GM18517 (cell line): ENCODE measurements around the gene GABARAPL1.
"Not testable (repeated sequence)": the region's sequence is repeated elsewhere in the genome, so short reads cannot be mapped to it uniquely, and the experiment has no call there.

Experiments
- ATAC-seq: cut with Tn5 transposase; IDR thresholded peaks from one replicate; pipeline ENCODE4 v1.9.1; 2021; ENCODE audit warnings: mild to moderate bottlenecking, moderate library complexity; ENCODE audit not compliant: unreplicated experiment

GABARAPL1 gene

DNA sequence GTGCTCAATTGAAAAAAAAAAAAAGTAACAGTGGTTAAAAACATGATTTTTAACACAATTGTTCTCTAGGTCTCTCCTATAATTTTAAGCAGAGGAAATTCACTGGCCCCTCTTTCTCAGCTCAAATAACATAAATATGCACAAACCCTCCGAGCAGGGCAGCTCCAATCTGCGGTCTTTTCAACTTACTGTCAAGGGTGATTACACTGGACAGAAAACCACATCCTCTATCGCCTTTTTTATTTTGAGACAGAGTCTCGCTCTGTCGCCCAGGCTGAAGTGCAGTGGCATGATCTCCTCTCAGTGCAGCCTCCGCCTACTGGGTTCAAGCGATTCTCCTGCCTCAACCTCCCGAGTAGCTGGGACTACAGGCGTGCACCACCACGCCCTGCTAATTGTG lies 16.5 kb upstream of the GABARAPL1 start:
- peak; percentile 90 for ATAC-seq

DNA sequence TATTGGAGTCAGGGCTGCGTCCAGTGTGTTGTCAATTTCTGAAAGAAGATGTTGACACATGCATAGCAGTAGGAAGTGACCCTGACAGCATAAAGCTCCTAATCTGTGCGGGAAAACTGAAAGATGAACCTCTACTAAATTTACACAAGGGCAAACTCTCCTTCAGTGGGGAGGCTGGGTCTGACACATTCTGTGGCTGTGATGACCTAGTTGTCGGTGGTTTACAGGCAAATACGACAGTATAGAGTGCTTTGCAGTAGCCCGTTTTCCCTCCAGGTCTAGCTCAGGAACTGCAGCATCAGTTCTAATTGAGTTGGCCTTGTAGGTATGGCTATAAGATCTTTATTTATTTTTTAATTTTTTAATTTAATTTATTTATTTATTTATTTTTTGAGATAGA lies 14.8 kb upstream of the GABARAPL1 start:
- no peak for ATAC-seq

DNA sequence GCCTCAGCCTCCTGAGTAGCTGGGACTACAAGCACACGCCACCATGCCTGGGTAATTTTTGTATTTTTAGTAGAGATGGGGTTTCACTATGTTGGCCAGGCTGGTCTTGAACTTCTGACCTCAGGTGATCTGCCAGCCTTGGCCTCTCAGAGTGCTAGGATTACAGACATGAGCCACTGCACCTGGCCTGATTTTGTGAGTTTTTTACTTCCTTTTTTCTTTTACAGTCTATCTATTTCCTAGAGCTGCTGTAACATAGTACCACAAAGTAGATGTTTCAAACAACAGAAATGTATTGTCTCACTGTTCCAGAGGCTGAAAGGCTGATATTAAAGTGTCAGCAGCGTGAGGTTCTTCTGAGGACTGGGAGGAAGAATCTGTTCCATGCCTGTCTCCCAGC lies 8.2 kb upstream of the GABARAPL1 start:
- not testable (repeated sequence) for ATAC-seq

DNA sequence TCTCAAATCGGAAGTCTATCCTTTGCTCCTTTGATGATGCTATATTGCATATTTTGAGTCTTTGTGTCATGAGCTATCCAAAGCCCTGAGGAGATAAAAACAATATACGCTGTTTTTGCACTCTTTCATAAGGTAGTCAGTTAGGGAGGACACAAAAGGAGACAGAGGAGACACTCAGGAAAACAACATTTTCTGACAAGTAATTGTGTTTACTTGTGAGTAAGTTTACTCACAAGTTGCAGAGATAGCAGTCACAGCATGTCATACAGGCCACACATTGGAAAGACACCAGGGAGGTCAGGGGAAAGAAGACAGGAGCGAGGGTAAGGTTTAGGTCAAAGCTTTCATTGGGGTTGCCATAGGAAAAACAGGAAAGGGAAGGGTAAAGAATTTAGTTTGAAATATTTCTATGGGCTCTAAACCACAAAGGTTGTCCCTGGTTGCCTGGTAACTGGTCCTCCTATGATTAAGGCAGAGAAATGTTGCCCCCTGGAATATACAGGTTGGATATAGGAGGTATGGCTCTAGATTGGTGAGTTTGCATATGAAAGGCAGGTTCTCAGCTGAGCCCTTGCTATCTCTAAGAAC lies 7.4 kb upstream of the GABARAPL1 start:
- no peak for ATAC-seq

DNA sequence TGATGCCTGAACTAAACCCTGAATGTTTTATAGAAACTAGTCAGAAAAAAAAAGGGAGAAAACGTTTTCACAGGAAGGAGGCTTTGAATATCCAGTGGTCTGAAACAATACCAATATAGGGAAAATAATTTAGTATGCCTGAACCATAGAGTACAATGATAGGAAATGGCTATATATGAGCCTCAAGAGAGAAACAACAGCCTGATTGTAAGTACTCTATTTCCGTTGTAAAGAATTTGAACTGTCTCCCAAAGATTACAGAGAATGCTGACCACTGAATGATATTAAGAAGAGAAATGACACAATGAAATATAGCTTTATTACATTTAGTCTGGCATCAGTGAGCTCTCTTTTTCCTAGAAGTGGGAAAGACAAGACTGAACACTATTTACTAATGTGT lies 5.5 kb upstream of the GABARAPL1 start:
- ATAC-seq, result no peak

DNA sequence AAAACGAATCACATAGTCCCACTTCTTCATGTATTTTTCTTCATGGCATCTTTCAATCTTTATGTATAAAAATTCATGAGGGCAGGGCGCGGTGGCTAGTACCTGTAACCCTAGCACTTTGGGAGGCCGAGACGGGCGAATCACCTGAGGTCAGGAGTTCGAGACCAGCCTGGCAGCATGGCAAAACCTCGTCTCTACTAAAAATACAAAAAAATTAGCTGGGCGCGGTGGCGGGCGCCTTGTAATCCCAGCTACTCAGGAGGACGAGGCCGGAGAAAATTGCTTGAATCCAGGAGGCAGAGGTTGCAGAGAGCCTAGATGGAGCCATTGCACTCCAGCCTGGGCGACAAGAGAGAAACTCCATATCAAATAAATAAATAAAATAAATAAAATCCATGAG lies 2.5 kb upstream of the GABARAPL1 start:
- no peak for ATAC-seq

GRCh38 chr12:10211101-10211939 lies 1.4 kb upstream of the GABARAPL1 start:
- ATAC-seq, result no peak

- ATAC-seq, result peak; percentile 54
Observed at GRCh38 chr12:10211940-10212738, 538 bp upstream of the GABARAPL1 start.

DNA sequence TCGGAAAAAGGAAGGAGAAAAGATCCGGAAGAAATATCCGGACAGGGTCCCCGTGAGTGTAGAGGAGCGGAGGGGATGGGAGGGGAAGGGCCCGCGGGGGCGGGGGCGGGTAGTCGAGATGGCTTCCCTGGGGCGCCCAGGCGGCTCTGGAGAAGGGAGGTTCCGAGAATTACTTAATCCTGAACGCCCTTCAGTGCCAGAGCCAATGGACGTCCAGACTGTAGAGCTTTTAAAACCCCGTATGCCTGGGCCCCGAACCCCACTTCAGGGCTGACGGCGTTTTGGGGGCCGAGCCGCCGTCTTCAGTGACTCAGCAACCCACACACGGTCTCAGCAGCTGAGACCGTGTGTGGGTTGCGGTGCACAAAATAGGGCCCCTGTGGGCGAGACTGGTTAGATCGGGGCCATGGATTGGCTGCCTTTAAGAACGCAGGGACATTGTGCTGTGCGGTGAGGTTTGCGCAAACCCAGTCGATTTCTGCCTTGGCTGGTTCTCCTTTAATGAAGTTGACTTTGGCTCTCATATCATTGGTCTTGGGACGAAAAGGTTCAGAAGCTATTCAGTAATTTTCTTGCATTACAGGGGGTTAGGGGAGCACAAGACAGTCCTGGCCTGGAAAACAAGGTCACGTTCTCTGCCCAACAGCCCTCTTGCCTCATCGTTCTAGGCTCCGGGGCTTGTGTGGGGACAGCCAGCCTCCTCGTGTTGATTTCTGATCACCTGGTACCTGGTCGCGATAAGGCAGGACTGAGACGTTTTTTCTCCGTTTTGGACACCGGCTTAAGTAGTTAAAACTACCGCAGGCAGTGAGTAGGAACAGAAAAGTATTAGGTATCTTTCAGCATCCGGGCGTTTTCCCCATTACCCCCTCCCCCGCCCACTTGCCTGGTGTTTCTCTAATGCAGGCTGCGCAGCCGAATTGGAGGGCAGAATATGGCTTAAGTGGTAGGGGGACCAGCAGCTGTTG lies 775 bp downstream of the GABARAPL1 start:
- ATAC-seq, result peak; percentile 57

GRCh38 chr12:10214136-10214894 lies 1.6 kb downstream of the GABARAPL1 start:
- no peak for ATAC-seq

- ATAC-seq, result no peak
Observed at GRCh38 chr12:10214895-10215267, 2.2 kb downstream of the GABARAPL1 start.

GRCh38 chr12:10215436-10215835 lies 2.8 kb downstream of the GABARAPL1 start:
- ATAC-seq, result no peak

- ATAC-seq, result not testable (repeated sequence)
Observed at GRCh38 chr12:10215946-10216345, 3.3 kb downstream of the GABARAPL1 start.

DNA sequence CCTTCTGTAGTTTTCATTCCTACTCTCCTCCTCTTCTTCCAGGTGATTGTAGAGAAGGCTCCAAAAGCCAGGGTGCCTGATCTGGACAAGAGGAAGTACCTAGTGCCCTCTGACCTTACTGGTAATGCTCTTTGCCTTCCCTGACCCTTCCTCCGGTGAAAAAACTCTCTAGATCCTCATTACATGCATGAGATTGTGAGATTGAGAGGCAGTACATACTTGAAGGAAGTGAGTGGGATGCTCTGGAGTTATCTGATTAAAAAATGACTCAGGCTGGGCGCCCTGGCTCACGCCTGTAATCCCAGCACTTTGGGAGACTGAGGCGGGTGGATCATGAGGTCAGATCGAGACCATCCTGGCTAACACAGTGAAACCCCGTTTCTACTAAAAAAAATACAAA lies 5.3 kb downstream of the GABARAPL1 start:
- ATAC-seq, result no peak

DNA sequence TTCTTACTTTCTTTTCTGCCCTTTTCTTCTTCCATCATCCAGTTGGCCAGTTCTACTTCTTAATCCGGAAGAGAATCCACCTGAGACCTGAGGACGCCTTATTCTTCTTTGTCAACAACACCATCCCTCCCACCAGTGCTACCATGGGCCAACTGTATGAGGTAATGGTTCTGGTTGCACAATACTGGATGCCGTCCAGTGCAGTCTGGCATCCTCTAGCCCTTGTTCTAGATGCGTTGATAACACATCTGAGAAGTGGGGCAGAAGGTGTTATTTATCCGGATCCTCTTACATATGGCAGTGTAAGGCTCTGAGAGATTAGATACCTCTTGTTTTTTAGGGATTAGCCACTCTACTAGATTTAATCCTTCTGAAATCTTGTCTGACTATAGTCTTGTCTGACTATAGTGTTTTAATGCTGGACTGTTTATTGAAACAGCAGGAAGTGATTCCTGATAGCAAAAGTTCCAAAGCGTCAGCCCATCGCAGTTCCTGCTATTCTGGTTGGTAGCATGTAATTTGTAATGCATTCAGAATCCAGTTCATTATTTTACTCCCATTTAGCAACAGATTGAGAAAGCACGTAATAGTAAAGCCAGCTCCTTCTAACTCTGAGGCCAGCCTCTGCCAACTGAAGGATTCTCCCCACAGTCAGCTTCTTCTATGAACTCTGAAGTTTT lies 7.9 kb downstream of the GABARAPL1 start:
- no peak for ATAC-seq

DNA sequence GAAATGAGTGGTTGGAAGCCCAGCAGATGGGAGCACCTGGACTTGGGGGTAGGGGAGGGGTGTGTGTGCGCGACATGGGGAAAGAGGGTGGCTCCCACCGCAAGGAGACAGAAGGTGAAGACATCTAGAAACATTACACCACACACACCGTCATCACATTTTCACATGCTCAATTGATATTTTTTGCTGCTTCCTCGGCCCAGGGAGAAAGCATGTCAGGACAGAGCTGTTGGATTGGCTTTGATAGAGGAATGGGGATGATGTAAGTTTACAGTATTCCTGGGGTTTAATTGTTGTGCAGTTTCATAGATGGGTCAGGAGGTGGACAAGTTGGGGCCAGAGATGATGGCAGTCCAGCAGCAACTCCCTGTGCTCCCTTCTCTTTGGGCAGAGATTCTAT lies 9.2 kb downstream of the GABARAPL1 start:
- ATAC-seq, result no peak

- no peak for ATAC-seq
Observed at GRCh38 chr12:10223208-10223607, 10.5 kb downstream of the GABARAPL1 start.

DNA sequence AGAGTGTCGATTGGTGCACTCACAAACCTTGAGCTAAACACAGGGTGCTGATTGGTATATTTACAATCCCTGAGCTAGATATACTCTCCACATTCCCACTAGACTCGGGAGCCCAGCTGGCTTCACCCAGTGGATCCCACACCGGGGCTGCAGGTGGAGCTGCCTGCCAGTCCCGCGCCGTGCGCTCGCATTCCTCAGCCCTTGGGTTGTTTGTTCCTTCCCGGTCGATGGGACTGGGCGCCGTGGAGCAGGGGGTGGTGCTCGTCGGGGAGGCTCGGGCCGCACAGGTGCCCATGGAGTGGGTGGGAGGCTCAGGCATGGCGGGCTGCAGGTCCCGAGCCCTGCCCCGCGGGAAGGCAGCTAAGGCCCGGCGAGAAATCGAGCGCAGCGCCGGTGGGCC lies 12.7 kb downstream of the GABARAPL1 start:
- not testable (repeated sequence) for ATAC-seq

DNA sequence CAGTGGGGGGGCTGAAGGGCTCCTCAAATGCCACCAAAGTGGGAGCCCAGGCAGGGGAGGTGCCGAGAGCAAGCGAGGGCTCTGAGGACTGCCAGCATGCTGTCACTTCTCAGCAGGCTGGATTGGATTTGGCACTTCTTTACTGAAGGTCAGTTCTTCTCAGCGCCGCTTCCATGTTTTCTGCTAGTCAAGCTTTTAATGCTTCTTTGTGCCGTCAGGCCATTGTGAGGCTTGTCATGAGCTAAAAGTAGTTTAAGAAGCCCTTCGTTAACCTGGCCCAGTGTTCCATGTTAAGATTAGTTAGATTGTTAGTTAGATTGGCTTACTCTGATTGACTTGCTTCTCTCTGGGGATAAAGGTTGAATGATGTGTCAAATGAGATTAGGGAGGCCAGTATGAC lies 13.4 kb downstream of the GABARAPL1 start:
- no peak for ATAC-seq
